ENCODE data around the gene SSNA1. TPM values are rescaled to one million over a fixed set of nuclear protein-coding genes. Genes with fewer than 3 reads are reported as not detected.

Gene SSNA1
- total RNA-seq, 6 experiments from 2014 or later = 21.5 to 53.3 (median 25.5) TPM

DNA sequence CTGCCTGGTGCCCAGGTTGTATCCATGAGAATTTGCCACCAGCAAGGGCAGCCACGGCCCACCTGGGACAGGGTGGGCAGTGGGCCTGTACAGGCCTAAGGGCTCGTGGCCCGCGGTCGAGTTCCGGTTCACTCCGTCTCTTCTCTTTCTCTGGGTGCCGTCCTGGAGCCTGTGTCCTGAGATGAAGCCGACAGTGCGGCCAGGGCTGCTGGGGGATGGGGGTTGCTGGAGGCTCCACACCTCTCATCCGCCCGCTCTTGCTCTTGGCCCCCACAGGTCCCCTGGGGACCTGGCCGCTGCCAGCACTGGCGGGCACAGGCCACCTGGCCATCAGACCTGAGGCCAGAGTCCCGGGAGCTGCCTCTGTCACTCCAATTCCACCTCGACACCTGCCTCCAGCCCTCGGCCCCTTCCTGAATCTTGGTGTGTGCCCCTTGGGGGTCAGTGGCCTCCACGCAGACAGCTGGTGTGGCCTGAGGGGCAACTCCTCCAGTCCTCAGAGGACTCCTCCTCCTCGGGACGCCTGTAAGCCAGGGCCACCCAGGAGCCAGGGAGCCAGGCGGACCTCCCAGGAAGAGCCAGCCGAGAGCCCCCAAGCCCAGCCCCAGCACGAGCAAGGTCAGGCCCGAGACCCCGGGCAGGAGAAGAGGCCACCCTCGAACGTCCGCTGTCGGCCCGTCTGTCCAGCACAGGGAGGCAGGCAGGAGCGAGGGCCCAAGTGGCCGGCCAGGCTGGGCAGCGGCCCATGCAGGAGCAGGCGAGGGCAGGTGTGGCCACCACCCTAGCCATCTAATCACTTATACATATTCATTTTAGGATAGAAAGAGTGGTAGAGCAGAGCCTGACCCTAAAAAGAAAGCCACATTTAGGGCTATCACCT lies 23.9 kb upstream of the SSNA1 start:
- H3K27ac ChIP-seq = no peak overlapping the region
- WGBS (ENCODE audit: insufficient coverage, low coverage, low lambda C conversion rate, missing lambda C conversion rate) = 70% methylated on average over 4 of the region's 34 CpGs

GRCh38 chr9:137165250-137165836 lies 23.1 kb upstream of the SSNA1 start:
- ATAC-seq = no peak

More for the DNA sequence above, 23.9 kb upstream of the SSNA1 start:
- H3K4me3 ChIP-seq = no peak overlapping the region
- no peak for ATAC-seq
- no peak for DNase-seq
- H3K4me1 ChIP-seq = peaks cover 0 to 26% (median 0%) of the 10 kb centered on the region in 4 donors
- intact Hi-C loops (cut with DNase I) = loop anchor here in 1 of 2 donors (10.0 kb wide), 1 partner anchor 610 kb away; no protein-coding TSS in a partner anchor
- no peaks in the 10 kb centered on the region for H3K9me3 ChIP-seq
- no peaks in the 10 kb centered on the region for H3K36me3 ChIP-seq
- TF ChIP-seq CTCF (IDR thresholded peaks at IDR 0.05) = no peak
- TF ChIP-seq POLR2A (IDR thresholded peaks at IDR 0.05) = no peak
- H3K27me3 ChIP-seq = peaks cover 6 to 63% of the 10 kb centered on the region in 2 donors

GRCh38 chr9:137166380-137167229 lies 21.9 kb upstream of the SSNA1 start:
- DNase-seq (no peak), ATAC-seq (no peak)
- no CpG with 5 or more reads among the region's 22 CpGs for WGBS (ENCODE audit: insufficient coverage, low coverage, low lambda C conversion rate, missing lambda C conversion rate)
- H3K4me1 ChIP-seq = peaks cover 0 to 30% (median 0%) of the 10 kb centered on the region in 4 donors
- TF ChIP-seq CTCF (IDR thresholded peaks at IDR 0.05) (no peak), POLR2A (IDR thresholded peaks at IDR 0.05) (no peak)
- intact Hi-C loops (cut with DNase I) = loop anchor here in 1 of 2 donors (10.0 kb wide), 1 partner anchor 608 kb away; no protein-coding TSS in a partner anchor
- H3K36me3 ChIP-seq = no peaks in the 10 kb centered on the region
- H3K9me3 ChIP-seq = no peaks in the 10 kb centered on the region
- H3K27ac ChIP-seq = no peak overlapping the region
- H3K4me3 ChIP-seq = no peak overlapping the region
- peaks cover 6 to 71% of the 10 kb centered on the region in 2 donors for H3K27me3 ChIP-seq

More at GRCh38 chr9:137165250-137165836, 23.1 kb upstream of the SSNA1 start:
- intact Hi-C loops (cut with DNase I) = loop anchor here in 1 of 2 donors (10.0 kb wide), 1 partner anchor 609 kb away; no protein-coding TSS in a partner anchor
- Histone ChIP-seq H3K9me3 (no peaks in the 10 kb centered on the region), H3K4me1 (peaks cover 0 to 30% (median 0%) of the 10 kb centered on the region in 4 donors), H3K4me3 (no peak overlapping the region), H3K27ac (no peak overlapping the region), H3K36me3 (no peaks in the 10 kb centered on the region), H3K27me3 (peaks cover 6 to 70% of the 10 kb centered on the region in 2 donors)
- DNase-seq = no peak
- 71% methylated on average over 12 of the region's 32 CpGs for WGBS (ENCODE audit: insufficient coverage, low coverage, low lambda C conversion rate, missing lambda C conversion rate)
- TF ChIP-seq CTCF (IDR thresholded peaks at IDR 0.05) (no peak), POLR2A (IDR thresholded peaks at IDR 0.05) (no peak)

GRCh38 chr9:137167277-137167746 lies 21.2 kb upstream of the SSNA1 start:
- intact Hi-C loops (cut with DNase I) = loop anchor here in 1 of 2 donors (10.0 kb wide), 1 partner anchor 607 kb away; no protein-coding TSS in a partner anchor
- no peak for TF ChIP-seq CTCF (IDR thresholded peaks at IDR 0.05)
- no peak for TF ChIP-seq POLR2A (IDR thresholded peaks at IDR 0.05)
- no peak for ATAC-seq
- no peak for DNase-seq
- Histone ChIP-seq H3K4me1 (peaks cover 0 to 30% (median 0%) of the 10 kb centered on the region in 4 donors), H3K36me3 (no peaks in the 10 kb centered on the region), H3K27ac (no peak overlapping the region), H3K4me3 (no peak overlapping the region), H3K27me3 (peaks cover 2 to 63% of the 10 kb centered on the region in 2 donors), H3K9me3 (no peaks in the 10 kb centered on the region)
- 0% methylated on average over 7 of the region's 44 CpGs for WGBS (ENCODE audit: insufficient coverage, low coverage, low lambda C conversion rate, missing lambda C conversion rate)
